RWPE2 (cell line): Measurements from ENCODE around the gene MCM7.
A peak's percentile ranks its signal among the peaks of the same experiment; 100 is the strongest.
"Not testable (repeated sequence)": the region's sequence is repeated elsewhere in the genome, so short reads cannot be mapped to it uniquely, and the experiment has no call there.

ENCODE experiments used
- ATAC-seq: fragments of 200-7000 bp; cut with Tn5 transposase; 3 replicates; pipeline ENCODE4 v1.9.1; 2021; ENCODE audit warnings: low read depth
- DNase-seq: peaks from one replicate; pipeline ENCODE4 v3.0.0-alpha.2; 2020; ENCODE audit warnings: low spot score
- H3K27ac ChIP-seq: fragments of 450-650 bp; 2 replicates; pipeline ENCODE4 v1.5.1; 2017; ENCODE audit warnings: mild to moderate bottlenecking; ENCODE audit not compliant: poor library complexity, severe bottlenecking
- H3K27me3 ChIP-seq: fragments of 250-450 bp; sonication (Bioruptor Pico); 2 replicates; pipeline ENCODE4 v1.5.1; 2021; ENCODE audit warnings: mild to moderate bottlenecking, moderate library complexity; ENCODE audit not compliant: insufficient read depth, poor library complexity, severe bottlenecking
- H3K36me3 ChIP-seq: fragments of 250-450 bp; sonication (Bioruptor Pico); 2 replicates; pipeline ENCODE4 v1.5.1; 2020; ENCODE audit warnings: low read depth, mild to moderate bottlenecking, moderate library complexity
- H3K4me1 ChIP-seq: fragments of 250-450 bp; sonication (Bioruptor Pico); 2 replicates; pipeline ENCODE4 v1.5.1; 2021; ENCODE audit warnings: mild to moderate bottlenecking, moderate library complexity; ENCODE audit not compliant: insufficient read depth, poor library complexity, severe bottlenecking
- H3K4me3 ChIP-seq: fragments of 250-450 bp; sonication (Bioruptor Pico); 2 replicates; pipeline ENCODE4 v1.5.1; 2021; ENCODE audit warnings: mild to moderate bottlenecking, moderate library complexity; ENCODE audit not compliant: severe bottlenecking
- H3K9me3 ChIP-seq: fragments of 250-450 bp; sonication (Bioruptor Pico); 2 replicates; pipeline ENCODE4 v1.5.1; 2021; ENCODE audit warnings: mild to moderate bottlenecking, moderate library complexity; ENCODE audit not compliant: severe bottlenecking
- CTCF ChIP-seq: fragments of 450-650 bp; IDR thresholded peaks from one replicate; pipeline ENCODE4 v1.5.1; 2017; ENCODE audit warnings: mild to moderate bottlenecking, moderate library complexity; ENCODE audit not compliant: poor library complexity, severe bottlenecking

MCM7 gene

GRCh38 chr7:100130608-100131453 is 29.6 kb upstream of the MCM7 start:
- ATAC-seq, result no peak
- H3K4me3 ChIP-seq, result no peak overlapping the region
- peak; percentile 78 for TF ChIP-seq CTCF

GRCh38 chr7:100130220-100130607 is 29.0 kb upstream of the MCM7 start:
- H3K4me3 ChIP-seq, DNase-seq, H3K9me3 ChIP-seq, H3K27ac ChIP-seq, H3K36me3 ChIP-seq, H3K4me1 ChIP-seq, H3K27me3 ChIP-seq, ATAC-seq: not testable (repeated sequence)

More at GRCh38 chr7:100130608-100131453, 29.6 kb upstream of the MCM7 start:
- H3K4me1 ChIP-seq, result peaks cover 1% of the 10 kb centered on the region
- no peaks in the 10 kb centered on the region for H3K27me3 ChIP-seq
- no peak overlapping the region for H3K27ac ChIP-seq
- no peaks in the 10 kb centered on the region for H3K9me3 ChIP-seq
- no peak for DNase-seq
- no peaks in the 10 kb centered on the region for H3K36me3 ChIP-seq

GRCh38 chr7:100128637-100128963 is 27.4 kb upstream of the MCM7 start:
- ATAC-seq (no peak), DNase-seq (no peak)
- Histone ChIP-seq H3K27me3 (no peaks in the 10 kb centered on the region), H3K4me1 (peaks cover 5% of the 10 kb centered on the region), H3K36me3 (no peaks in the 10 kb centered on the region), H3K9me3 (no peaks in the 10 kb centered on the region), H3K27ac (no peak overlapping the region), H3K4me3 (no peak overlapping the region)
- TF ChIP-seq CTCF, result no peak

GRCh38 chr7:100127866-100128636 is 26.9 kb upstream of the MCM7 start:
- peak overlapping the region; percentile 61 for H3K4me3 ChIP-seq
- peaks cover 5% of the 10 kb centered on the region for H3K4me1 ChIP-seq
- no peaks in the 10 kb centered on the region for H3K9me3 ChIP-seq
- DNase-seq (no peak), ATAC-seq (peak; percentile 9; the same call in 1 of the 3 replicates)
- H3K27ac ChIP-seq, result peak overlapping the region; percentile 89
- no peaks in the 10 kb centered on the region for H3K27me3 ChIP-seq
- H3K36me3 ChIP-seq, result no peaks in the 10 kb centered on the region
- no peak for TF ChIP-seq CTCF

- no peaks in the 10 kb centered on the region for H3K9me3 ChIP-seq
- ATAC-seq, result peak; percentile 71
- no peak for TF ChIP-seq CTCF
- peaks cover 5% of the 10 kb centered on the region for H3K4me1 ChIP-seq
- peak; percentile 88 for DNase-seq
- peak within 1 kb of the TSS; percentile 61 for H3K4me3 ChIP-seq
- peak within 1 kb of the TSS; percentile 89 for H3K27ac ChIP-seq
- no peaks in the 10 kb centered on the region for H3K27me3 ChIP-seq
- H3K36me3 ChIP-seq, result no peaks in the 10 kb centered on the region
Measured at GRCh38 chr7:100126931-100127865, 26.0 kb upstream of the MCM7 start, which contains the start of gene MBLAC1. MBLAC1 (plus strand) TSS chr7:100126967; CDS start chr7:100127396, 429 bp downstream.
